ENCODE results near the gene PAPOLA.

The PAPOLA gene

DNA sequence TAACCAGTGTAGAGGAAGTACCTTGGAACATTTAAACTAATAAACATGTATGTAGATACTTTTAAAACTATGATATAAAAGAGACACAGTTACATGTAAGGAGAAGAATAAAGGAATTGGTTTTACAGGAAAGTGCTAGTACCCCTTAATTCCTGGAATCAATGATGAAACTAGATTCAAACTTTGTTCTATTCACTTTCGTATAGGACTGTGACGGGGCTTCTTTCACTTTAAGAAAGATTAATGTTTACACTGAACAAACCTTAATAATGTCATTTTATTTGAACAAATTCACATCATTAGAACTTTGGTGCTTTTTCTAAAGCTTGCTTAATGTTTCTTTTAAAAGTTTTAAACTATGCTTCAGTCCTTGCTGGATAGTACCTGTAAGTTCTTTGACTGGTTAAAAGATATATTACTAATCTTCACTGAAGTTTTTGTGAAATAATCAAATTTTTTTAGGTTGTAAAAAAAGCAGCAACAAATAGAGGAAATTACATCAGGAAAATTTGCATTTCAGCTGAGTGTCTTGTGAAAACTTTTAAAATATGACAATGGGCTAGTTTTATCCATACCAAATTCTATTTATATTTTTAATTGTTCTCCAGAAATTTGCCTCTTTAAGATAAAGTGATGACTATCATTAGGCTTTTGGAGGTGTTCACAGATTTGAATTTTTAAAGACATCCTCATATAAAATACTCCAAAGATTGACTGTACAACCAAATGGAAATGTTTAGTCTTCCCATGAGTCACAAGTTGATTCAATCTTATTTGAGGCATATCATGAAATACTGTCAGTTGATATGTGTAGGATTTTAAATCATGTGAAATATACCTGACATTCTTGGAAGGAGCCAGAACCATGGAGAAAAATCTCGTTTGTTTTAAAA, 36.2 kb downstream of the PAPOLA start:
- H3K79me2 ChIP-seq, result no peaks in the 10 kb centered on the region
- H3K9ac ChIP-seq, result no peak overlapping the region
- no peaks in the 10 kb centered on the region for H3K4me1 ChIP-seq
- no peak overlapping the region for H2AFZ ChIP-seq
- no peaks in the 10 kb centered on the region for H3K36me3 ChIP-seq (ENCODE audit: control insufficient read depth, insufficient read depth, low read length)
- TF ChIP-seq, protein P1, sequence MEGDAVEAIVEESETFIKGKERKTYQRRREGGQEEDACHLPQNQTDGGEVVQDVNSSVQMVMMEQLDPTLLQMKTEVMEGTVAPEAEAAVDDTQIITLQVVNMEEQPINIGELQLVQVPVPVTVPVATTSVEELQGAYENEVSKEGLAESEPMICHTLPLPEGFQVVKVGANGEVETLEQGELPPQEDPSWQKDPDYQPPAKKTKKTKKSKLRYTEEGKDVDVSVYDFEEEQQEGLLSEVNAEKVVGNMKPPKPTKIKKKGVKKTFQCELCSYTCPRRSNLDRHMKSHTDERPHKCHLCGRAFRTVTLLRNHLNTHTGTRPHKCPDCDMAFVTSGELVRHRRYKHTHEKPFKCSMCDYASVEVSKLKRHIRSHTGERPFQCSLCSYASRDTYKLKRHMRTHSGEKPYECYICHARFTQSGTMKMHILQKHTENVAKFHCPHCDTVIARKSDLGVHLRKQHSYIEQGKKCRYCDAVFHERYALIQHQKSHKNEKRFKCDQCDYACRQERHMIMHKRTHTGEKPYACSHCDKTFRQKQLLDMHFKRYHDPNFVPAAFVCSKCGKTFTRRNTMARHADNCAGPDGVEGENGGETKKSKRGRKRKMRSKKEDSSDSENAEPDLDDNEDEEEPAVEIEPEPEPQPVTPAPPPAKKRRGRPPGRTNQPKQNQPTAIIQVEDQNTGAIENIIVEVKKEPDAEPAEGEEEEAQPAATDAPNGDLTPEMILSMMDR (IDR thresholded peaks at IDR 0.05), result no peak
- no peak overlapping the region for H3K27ac ChIP-seq
- no peak overlapping the region for H3K4me2 ChIP-seq (ENCODE audit: low read length)
- no peaks in the 10 kb centered on the region for H3K27me3 ChIP-seq (ENCODE audit: control insufficient read depth, insufficient read depth, low read length)
- H3K9me3 ChIP-seq (ENCODE audit: control insufficient read depth, low read length), result no peaks in the 10 kb centered on the region
- no peak overlapping the region for H3K4me3 ChIP-seq (ENCODE audit: low read depth, low read length)

DNA sequence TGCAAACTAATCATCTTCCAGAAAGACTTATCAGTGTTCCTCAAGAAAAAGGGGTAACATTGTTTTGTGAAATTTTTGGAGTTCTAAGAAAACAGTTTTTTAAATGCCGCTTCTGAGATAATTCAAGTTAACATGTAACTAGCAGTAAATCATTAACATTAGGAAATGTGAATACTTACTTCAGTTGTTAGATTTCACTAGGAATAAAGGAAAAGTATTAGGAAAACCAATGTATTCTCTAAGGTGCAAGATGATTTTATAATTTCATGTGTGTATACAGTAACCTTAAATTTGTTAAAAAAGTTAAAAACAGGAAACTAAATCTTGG, 36.8 kb downstream of the PAPOLA start:
- Histone ChIP-seq H2AFZ (no peak overlapping the region), H3K27ac (no peak overlapping the region), H3K36me3 (ENCODE audit: control insufficient read depth, insufficient read depth, low read length) (no peaks in the 10 kb centered on the region), H3K4me1 (no peaks in the 10 kb centered on the region), H3K9me3 (ENCODE audit: control insufficient read depth, low read length) (no peaks in the 10 kb centered on the region), H3K4me3 (ENCODE audit: low read depth, low read length) (no peak overlapping the region), H3K27me3 (ENCODE audit: control insufficient read depth, insufficient read depth, low read length) (no peaks in the 10 kb centered on the region), H3K79me2 (no peaks in the 10 kb centered on the region), H3K9ac (no peak overlapping the region), H3K4me2 (ENCODE audit: low read length) (no peak overlapping the region)
- TF ChIP-seq, protein P1 (IDR thresholded peaks at IDR 0.05), result no peak

DNA sequence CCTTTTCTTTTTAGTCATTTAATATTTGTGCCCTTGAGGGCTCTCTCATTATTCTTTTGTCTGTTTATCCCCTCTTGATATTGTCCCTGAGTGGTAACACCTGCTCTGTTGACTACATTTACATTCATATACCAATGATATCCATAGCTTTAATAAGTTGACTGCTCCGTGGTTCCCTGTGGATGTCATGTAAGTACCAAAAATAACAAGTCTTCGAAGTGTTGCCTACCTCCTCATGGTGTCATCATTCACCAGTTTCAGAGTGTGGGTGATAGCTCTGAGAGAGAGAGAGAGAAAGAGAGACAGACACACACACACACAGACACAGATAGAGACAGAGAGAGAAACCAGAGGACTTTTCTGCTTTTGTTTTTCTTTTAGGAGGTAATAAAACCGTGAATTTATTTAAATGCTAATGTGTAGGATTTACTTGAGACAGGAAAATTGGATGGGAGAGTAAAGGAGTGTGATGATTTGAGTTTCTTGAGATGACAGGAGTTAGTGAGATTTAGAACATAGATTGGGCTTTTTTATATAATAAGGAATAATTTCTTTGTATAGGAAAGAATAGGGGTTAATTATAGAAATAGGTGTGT, 52.2 kb downstream of the PAPOLA start:
- no peaks in the 10 kb centered on the region for H3K79me2 ChIP-seq
- no peak overlapping the region for H3K9ac ChIP-seq
- no peaks in the 10 kb centered on the region for H3K9me3 ChIP-seq (ENCODE audit: control insufficient read depth, low read length)
- no peak overlapping the region for H3K4me3 ChIP-seq (ENCODE audit: low read depth, low read length)
- H2AFZ ChIP-seq, result no peak overlapping the region
- H3K27me3 ChIP-seq (ENCODE audit: control insufficient read depth, insufficient read depth, low read length), result no peaks in the 10 kb centered on the region
- H3K27ac ChIP-seq, result no peak overlapping the region
- TF ChIP-seq, protein P1 (IDR thresholded peaks at IDR 0.05), result no peak
- H3K36me3 ChIP-seq (ENCODE audit: control insufficient read depth, insufficient read depth, low read length), result no peaks in the 10 kb centered on the region
- no peak overlapping the region for H3K4me2 ChIP-seq (ENCODE audit: low read length)
- H3K4me1 ChIP-seq, result no peaks in the 10 kb centered on the region

DNA sequence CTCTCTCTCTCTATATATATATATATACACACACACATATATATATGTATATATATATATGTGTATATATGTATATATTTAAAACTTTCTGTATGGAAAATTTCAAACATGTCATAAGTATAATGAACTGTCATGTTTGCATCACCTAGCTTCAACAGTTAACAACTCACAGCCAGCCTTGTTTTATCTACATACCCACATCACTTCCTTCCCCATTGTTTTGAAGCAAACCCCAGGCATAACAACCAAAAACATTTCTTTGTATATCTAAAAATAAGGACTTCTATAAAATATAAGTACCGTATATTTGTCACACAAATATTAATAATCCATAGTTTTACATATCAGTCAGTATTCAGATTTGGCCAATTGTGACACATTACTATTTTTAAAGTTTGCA, 57.4 kb downstream of the PAPOLA start:
- no peak overlapping the region for H2AFZ ChIP-seq
- H3K4me1 ChIP-seq, result no peaks in the 10 kb centered on the region
- no peak overlapping the region for H3K27ac ChIP-seq
- no peaks in the 10 kb centered on the region for H3K27me3 ChIP-seq (ENCODE audit: control insufficient read depth, insufficient read depth, low read length)
- no peaks in the 10 kb centered on the region for H3K9me3 ChIP-seq (ENCODE audit: control insufficient read depth, low read length)
- no peak overlapping the region for H3K4me3 ChIP-seq (ENCODE audit: low read depth, low read length)
- H3K9ac ChIP-seq, result no peak overlapping the region
- TF ChIP-seq, protein P1 (IDR thresholded peaks at IDR 0.05), result no peak
- H3K79me2 ChIP-seq, result no peaks in the 10 kb centered on the region
- no peaks in the 10 kb centered on the region for H3K36me3 ChIP-seq (ENCODE audit: control insufficient read depth, insufficient read depth, low read length)
- no peak overlapping the region for H3K4me2 ChIP-seq (ENCODE audit: low read length)
